AG10803 (cell line): ENCODE results near the gene METTL9.
"Not testable (repeated sequence)": the region's sequence is repeated elsewhere in the genome, so short reads cannot be mapped to it uniquely, and the experiment has no call there.

ENCODE experiments used
- DNase-seq: peaks from one replicate; pipeline ENCODE4 v3.0.0; 2010; ENCODE audit warnings: low read depth
- H3K4me3 ChIP-seq: 2 replicates; pipeline ENCODE4 v1.5.1; 2011; ENCODE audit warnings: mild to moderate bottlenecking, low read length, control low read depth
- CTCF ChIP-seq: conservative IDR thresholded peaks from 2 replicates; pipeline ENCODE4 v1.5.1; 2011; ENCODE audit warnings: mild to moderate bottlenecking, low read length, control low read depth, inconsistent platforms

The METTL9 gene

GRCh38 chr16:21628772-21629171 lies 29.4 kb downstream of the METTL9 start:
- DNase-seq, result peak; percentile 71
- no peak overlapping the region for H3K4me3 ChIP-seq

GRCh38 chr16:21629616-21630539 lies 30.5 kb downstream of the METTL9 start:
- DNase-seq, H3K4me3 ChIP-seq: not testable (repeated sequence)

More at GRCh38 chr16:21628772-21629171, 29.4 kb downstream of the METTL9 start:
- TF ChIP-seq CTCF, result no peak

GRCh38 chr16:21630866-21631265 lies 31.5 kb downstream of the METTL9 start:
- not testable (repeated sequence) for DNase-seq, H3K4me3 ChIP-seq

GRCh38 chr16:21631376-21631775 lies 32.0 kb downstream of the METTL9 start:
- not testable (repeated sequence) for DNase-seq, H3K4me3 ChIP-seq

GRCh38 chr16:21631951-21632575 lies 32.7 kb downstream of the METTL9 start:
- not testable (repeated sequence) for DNase-seq, H3K4me3 ChIP-seq

GRCh38 chr16:21634216-21634615 lies 34.8 kb downstream of the METTL9 start:
- no peak for TF ChIP-seq CTCF
- DNase-seq, result no peak

GRCh38 chr16:21635694-21636093 lies 36.3 kb downstream of the METTL9 start:
- H3K4me3 ChIP-seq, DNase-seq: not testable (repeated sequence)

More at GRCh38 chr16:21634216-21634615, 34.8 kb downstream of the METTL9 start:
- H3K4me3 ChIP-seq, result no peak overlapping the region

- DNase-seq, result no peak
- TF ChIP-seq CTCF, result no peak
- H3K4me3 ChIP-seq, result no peak overlapping the region
Measured at GRCh38 chr16:21637032-21637968, 37.9 kb downstream of the METTL9 start.

- DNase-seq, result peak; percentile 53
- no peak for TF ChIP-seq CTCF
- H3K4me3 ChIP-seq, result no peak overlapping the region
Measured at GRCh38 chr16:21638573-21638975, 39.2 kb downstream of the METTL9 start.
